Measurements from ENCODE around the gene ASRGL1.

ASRGL1 gene

DNA sequence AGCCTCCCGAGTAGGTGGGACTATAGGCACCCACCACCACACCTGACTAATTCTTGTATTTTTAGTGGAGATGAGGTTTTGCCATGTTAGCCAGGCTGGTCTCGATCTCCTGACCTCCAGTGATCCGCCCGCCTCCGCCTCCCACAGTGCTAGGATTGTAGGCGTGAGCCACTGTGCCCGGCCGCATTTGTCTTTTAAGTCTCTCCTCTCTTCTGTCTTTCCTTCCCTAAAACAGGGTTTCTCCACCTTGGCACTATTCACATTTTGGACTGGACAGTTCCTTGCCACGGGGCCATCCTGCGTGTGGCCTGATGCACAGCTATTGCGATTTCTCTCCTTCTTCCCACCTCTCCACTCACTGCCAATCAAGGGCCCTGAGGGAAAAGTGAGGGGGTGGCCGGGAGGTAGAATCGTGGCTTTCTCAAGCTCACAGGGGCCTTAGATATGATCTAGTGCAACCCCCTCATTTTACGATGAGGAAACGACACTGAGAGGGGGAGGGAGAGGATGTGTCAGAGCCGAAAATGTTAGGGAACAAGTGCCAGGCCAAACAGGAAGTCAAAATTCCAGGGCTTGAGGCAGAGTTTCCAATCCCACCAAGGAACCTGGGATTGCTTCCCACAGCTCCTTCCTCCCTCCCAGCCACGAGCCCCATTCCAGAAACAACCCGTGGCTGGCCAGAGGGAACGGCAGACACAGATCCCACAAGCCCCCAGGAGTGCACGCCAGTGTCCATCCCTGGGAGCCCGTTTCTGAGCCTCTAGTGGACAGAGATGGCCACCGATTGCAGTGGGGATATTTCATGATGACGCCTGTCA is 102.7 kb downstream of the ASRGL1 start:
- peak in 1 of 51 donors; percentile 25 for DNase-seq
